Vagina (tissue), 2 donors: Measurements from ENCODE around the gene PKP4.

ENCODE experiments used
- CTCF ChIP-seq, 3 experiments: fragments of 450-650 bp in 2 of 3; fragments of 200-600 bp in 1 of 3; sonication (generic) in 1 of 3; IDR thresholded peaks; one replicate each; pipeline ENCODE4 v1.5.1; 2017 to 2019; ENCODE audit warnings: antibody characterized with exemption in 3 of 3, mild to moderate bottlenecking in 2 of 3, moderate library complexity in 2 of 3
- POLR2AphosphoS5 ChIP-seq, 2 donors: sonication (generic); formaldehyde crosslinking; IDR thresholded peaks; one replicate each; pipeline ENCODE4 v1.9.0; 2017; ENCODE audit warnings: antibody characterized with exemption in 2 of 2, mild to moderate bottlenecking in 2 of 2, low read depth in 1 of 2; ENCODE audit not compliant: insufficient read depth in 1 of 2

DNA sequence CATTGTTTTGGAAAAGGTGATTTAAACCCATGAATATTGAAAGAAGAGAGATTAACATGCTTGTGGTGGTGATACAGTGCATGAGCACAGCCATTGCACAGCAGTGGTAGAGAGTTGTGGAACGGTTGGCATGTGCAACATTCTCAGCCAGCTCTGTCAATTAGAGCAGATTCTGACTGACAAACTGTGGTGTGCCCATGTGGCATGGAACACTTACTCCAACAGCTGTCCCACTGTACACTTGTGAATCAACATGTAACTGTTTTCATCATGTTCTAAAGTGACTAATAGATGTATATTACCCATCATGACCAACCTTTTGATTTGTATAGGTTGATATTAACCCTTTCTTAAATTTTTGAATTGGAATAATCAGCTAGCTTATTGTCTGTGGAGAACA, 55.6 kb downstream of the PKP4 start:
- TF ChIP-seq CTCF (IDR thresholded peaks at IDR 0.05), result no peak
- no peak for TF ChIP-seq POLR2AphosphoS5 (IDR thresholded peaks at IDR 0.05; ENCODE audit: insufficient read depth in 1 of 2, low read depth in 1 of 2)
